Measurements from ENCODE around the gene ROCK2.

DNA sequence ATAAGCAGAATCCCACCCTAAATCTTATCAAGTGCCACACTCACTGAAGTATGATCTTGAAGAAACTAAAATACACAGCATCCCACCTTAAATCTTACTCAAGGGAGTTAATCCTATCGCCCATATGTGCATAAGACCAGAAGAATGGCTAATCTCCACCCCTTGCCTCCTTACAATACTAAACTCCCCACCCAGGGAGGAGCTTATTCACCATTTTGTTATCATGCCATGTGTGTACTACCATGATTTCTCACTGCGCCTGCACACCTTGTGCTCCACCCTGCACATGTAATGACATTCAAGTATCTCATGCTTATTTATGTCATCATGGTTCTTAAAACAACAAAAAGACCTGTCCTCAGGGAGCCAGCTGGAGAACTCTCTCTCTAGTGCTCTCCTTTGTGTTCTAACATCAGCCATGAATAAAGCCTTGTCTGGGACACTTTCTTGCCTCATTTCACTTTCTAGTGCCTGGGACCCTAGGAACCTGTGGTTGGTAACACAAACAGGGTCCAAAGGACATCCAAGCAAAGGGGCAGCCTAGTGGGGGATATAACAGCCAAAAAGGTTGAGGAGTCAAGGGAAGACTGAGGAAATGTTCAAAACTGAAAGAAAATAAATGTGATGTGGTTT lies 101.8 kb downstream of the ROCK2 start:
- TF ChIP-seq, protein P1, sequence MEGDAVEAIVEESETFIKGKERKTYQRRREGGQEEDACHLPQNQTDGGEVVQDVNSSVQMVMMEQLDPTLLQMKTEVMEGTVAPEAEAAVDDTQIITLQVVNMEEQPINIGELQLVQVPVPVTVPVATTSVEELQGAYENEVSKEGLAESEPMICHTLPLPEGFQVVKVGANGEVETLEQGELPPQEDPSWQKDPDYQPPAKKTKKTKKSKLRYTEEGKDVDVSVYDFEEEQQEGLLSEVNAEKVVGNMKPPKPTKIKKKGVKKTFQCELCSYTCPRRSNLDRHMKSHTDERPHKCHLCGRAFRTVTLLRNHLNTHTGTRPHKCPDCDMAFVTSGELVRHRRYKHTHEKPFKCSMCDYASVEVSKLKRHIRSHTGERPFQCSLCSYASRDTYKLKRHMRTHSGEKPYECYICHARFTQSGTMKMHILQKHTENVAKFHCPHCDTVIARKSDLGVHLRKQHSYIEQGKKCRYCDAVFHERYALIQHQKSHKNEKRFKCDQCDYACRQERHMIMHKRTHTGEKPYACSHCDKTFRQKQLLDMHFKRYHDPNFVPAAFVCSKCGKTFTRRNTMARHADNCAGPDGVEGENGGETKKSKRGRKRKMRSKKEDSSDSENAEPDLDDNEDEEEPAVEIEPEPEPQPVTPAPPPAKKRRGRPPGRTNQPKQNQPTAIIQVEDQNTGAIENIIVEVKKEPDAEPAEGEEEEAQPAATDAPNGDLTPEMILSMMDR (conservative IDR thresholded peaks at IDR 0.05) = no peak
- TF ChIP-seq ZFX (IDR thresholded peaks at IDR 0.05) = no peak

All from C4-2B (cell line).